Gastroesophageal sphincter (tissue), 4 donors: ENCODE data around the gene KCNMB3. TPM values are rescaled to one million over a fixed set of nuclear protein-coding genes. Genes with fewer than 3 reads are reported as not detected.

Experiments used
- ATAC-seq: fragments of 150-250 bp; one replicate; pipeline ENCODE4 v1.9.1; 2016; ENCODE audit warnings: mild to moderate bottlenecking, moderate library complexity
- H3K27ac ChIP-seq, 4 donors: fragments of 200-600 bp; sonication (generic) in 3 of 4; 1 replicate in 3 of 4; 2 replicates in 1 of 4; pipeline ENCODE4 v1.5.1; 2016 to 2019
- H3K27me3 ChIP-seq: fragments of 200-600 bp; sonication (generic); one replicate; pipeline ENCODE4 v1.5.1; 2019
- H3K36me3 ChIP-seq, 2 donors: fragments of 200-600 bp; sonication (generic); one replicate each; pipeline ENCODE4 v1.5.1; 2019; ENCODE audit warnings: control low read depth in 1 of 2
- H3K4me1 ChIP-seq, 3 donors: fragments of 200-600 bp; sonication (generic); 1 replicate in 2 of 3; 2 replicates in 1 of 3; pipeline ENCODE4 v1.5.1; 2016 to 2019; ENCODE audit warnings: control low read depth in 2 of 3
- H3K4me3 ChIP-seq, 2 donors: fragments of 200-600 bp; sonication (generic); one replicate each; pipeline ENCODE4 v1.5.1; 2019; ENCODE audit warnings: mild to moderate bottlenecking in 1 of 2, moderate library complexity in 1 of 2
- H3K9me3 ChIP-seq, 3 donors: fragments of 200-600 bp; sonication (generic); one replicate each; pipeline ENCODE4 v1.5.1; 2017 to 2019; ENCODE audit warnings: control low read depth in 2 of 3
- EP300 ChIP-seq: sonication (generic); formaldehyde crosslinking; IDR thresholded peaks from one replicate; pipeline ENCODE4 v1.6.1; 2017; ENCODE audit warnings: antibody characterized with exemption, mild to moderate bottlenecking
- POLR2A ChIP-seq, 2 donors: fragments of 450-650 bp; IDR thresholded peaks; one replicate each; pipeline ENCODE4 v1.6.1; 2017; ENCODE audit warnings: antibody characterized with exemption in 2 of 2, mild to moderate bottlenecking in 2 of 2, moderate library complexity in 1 of 2
- POLR2AphosphoS5 ChIP-seq: sonication (generic); formaldehyde crosslinking; IDR thresholded peaks from one replicate; pipeline ENCODE4 v1.6.1; 2017; ENCODE audit warnings: antibody characterized with exemption
- WGBS, 2 donors: methylation state at CpG; one replicate each; pipeline ENCODE4 v1.1.5; 2018; ENCODE audit warnings: low coverage in 1 of 2; 5-methylcytosine and 5-hydroxymethylcytosine counted together
- total RNA-seq, 4 donors: library from RNA; depleted of rRNA; stranded (reverse); fragments of >200 nt; gene quantifications; one replicate each; pipeline ENCODE4 v1.1.0, GENCODE V29; 2016
- TF ChIP-seq, protein P1 (sequence below), 4 experiments: fragments of 200-600 bp in 2 of 4; fragments of 450-650 bp in 2 of 4; sonication (generic) in 1 of 4; IDR thresholded peaks; one replicate each; pipeline ENCODE4 v1.5.1; 2017 to 2019; ENCODE audit warnings: antibody characterized with exemption in 4 of 4, mild to moderate bottlenecking in 2 of 4, moderate library complexity in 2 of 4

The KCNMB3 gene
- total RNA-seq, 4 donors from 2014 or later, result 1.0 to 6.2 (median 4.1) TPM

DNA sequence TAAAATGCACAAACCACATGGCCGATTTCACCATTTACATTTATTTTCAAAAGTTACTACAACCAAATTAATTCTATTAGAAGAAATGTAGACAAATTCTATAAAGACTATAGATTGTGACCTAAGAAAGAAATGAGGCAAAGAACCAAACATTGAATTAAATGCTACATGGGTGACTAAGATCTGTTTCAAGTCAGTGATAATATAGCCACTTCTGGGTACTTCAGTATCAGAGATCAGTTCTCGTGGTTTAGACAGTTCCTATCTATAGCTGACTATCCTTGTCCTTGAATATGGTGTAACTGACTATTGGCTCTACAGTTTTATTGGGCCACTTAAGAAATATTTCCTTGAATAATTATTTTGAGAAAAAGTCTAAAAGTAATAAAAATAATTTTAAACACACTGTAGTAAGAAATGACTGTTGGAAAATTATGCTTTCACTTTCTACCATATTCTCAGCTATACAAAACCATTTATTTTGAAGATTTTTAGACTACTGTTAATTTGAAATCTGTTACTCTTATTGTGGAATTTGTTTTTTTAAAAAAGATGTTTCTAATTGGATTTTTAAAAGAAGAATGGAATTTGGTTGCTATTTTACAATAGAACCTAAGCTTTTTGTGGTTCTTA is 14.1 kb downstream of the KCNMB3 start:
- ATAC-seq, result no peak
- Histone ChIP-seq H3K9me3 (no peaks in the 10 kb centered on the region), H3K27me3 (no peaks in the 10 kb centered on the region), H3K36me3 (peaks cover 0 to 44% of the 10 kb centered on the region in 2 donors), H3K4me1 (no peaks in the 10 kb centered on the region), H3K4me3 (no peak overlapping the region), H3K27ac (no peak overlapping the region)
- TF ChIP-seq EP300 (no peak), POLR2A (IDR thresholded peaks at IDR 0.05) (no peak), POLR2AphosphoS5 (no peak)
- TF ChIP-seq, protein P1, sequence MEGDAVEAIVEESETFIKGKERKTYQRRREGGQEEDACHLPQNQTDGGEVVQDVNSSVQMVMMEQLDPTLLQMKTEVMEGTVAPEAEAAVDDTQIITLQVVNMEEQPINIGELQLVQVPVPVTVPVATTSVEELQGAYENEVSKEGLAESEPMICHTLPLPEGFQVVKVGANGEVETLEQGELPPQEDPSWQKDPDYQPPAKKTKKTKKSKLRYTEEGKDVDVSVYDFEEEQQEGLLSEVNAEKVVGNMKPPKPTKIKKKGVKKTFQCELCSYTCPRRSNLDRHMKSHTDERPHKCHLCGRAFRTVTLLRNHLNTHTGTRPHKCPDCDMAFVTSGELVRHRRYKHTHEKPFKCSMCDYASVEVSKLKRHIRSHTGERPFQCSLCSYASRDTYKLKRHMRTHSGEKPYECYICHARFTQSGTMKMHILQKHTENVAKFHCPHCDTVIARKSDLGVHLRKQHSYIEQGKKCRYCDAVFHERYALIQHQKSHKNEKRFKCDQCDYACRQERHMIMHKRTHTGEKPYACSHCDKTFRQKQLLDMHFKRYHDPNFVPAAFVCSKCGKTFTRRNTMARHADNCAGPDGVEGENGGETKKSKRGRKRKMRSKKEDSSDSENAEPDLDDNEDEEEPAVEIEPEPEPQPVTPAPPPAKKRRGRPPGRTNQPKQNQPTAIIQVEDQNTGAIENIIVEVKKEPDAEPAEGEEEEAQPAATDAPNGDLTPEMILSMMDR (IDR thresholded peaks at IDR 0.05), result no peak
- 74 to 100% methylated on average over 1 to 2 of the region's 2 CpGs for WGBS, 2 donors

DNA sequence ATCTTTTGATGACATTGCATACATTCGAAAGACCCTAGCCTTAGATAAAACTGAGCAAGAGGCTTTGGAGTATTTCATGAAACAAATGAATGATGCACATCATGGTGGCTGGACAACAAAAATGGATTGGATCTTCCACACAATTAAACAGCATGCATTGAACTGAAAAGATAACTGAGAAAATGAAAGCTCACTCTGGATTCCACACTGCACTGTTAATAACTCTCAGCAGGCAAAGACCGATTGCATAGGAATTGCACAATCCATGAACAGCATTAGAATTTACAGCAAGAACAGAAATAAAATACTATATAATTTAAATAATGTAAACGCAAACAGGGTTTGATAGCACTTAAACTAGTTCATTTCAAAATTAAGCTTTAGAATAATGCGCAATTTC is 16.7 kb downstream of the KCNMB3 start:
- no peak for TF ChIP-seq POLR2AphosphoS5
- TF ChIP-seq POLR2A (IDR thresholded peaks at IDR 0.05), result no peak
- TF ChIP-seq, protein P1 (IDR thresholded peaks at IDR 0.05), result no peak
- TF ChIP-seq EP300, result no peak
- H3K4me3 ChIP-seq, result no peak overlapping the region
- 88 to 97% methylated on average over 4 of the region's 4 CpGs for WGBS, 2 donors
- H3K27me3 ChIP-seq, result no peaks in the 10 kb centered on the region
- no peak for ATAC-seq
- no peaks in the 10 kb centered on the region for H3K9me3 ChIP-seq
- no peaks in the 10 kb centered on the region for H3K4me1 ChIP-seq
- H3K36me3 ChIP-seq, result peaks cover 0 to 69% of the 10 kb centered on the region in 2 donors
- H3K27ac ChIP-seq, result no peak overlapping the region

DNA sequence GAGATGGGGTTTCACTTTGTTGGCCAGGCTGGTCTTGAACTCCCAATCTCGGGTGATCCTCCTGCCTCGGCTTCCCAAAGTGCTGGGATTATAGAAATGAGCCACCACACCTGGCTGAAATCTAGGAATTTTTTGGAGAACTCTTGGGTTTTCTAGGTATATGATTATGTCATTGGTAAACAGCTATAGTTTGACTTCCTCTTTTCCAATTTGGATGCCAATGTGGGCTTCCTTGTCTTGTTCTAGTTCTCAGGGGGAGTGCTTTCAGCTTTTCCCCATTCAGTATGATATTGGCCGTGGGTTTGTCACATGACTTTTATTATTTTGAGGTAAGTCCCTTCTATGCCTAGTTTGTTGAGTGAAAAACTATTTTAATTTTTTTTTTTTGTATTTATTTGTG is 17.9 kb downstream of the KCNMB3 start:
- no peak for ATAC-seq
- H3K36me3 ChIP-seq, result peaks cover 0 to 73% of the 10 kb centered on the region in 2 donors
- WGBS, 2 donors, result 92 to 95% methylated on average over 2 to 3 of the region's 3 CpGs

DNA sequence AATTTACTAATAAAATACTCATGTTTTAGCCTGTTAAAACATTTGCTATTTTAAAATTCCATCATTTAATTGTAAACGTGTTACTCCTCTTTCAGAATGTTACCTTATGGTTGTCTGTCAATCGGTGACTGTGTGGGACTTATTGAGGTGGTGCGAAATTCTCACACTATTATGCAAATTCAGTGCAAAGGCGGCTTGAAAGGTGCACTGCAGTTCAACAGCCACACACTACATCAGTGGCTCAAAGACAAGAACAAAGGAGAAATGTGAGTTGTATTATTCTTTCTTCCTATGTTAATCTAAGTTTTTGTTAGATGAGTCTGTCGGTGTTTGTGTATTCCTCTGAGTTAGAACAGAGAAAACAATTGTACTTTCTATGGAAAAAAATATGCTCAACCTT is 21.7 kb downstream of the KCNMB3 start:
- TF ChIP-seq POLR2AphosphoS5, result no peak
- TF ChIP-seq EP300, result no peak
- no peak for TF ChIP-seq POLR2A (IDR thresholded peaks at IDR 0.05)
- TF ChIP-seq, protein P1 (IDR thresholded peaks at IDR 0.05), result no peak
- H3K36me3 ChIP-seq, result peaks cover 0 to 73% of the 10 kb centered on the region in 2 donors
- 60 to 65% methylated on average over 5 of the region's 5 CpGs for WGBS, 2 donors
- H3K4me3 ChIP-seq, result no peak overlapping the region
- H3K9me3 ChIP-seq, result no peaks in the 10 kb centered on the region
- no peak for ATAC-seq
- no peaks in the 10 kb centered on the region for H3K4me1 ChIP-seq
- no peak overlapping the region for H3K27ac ChIP-seq
- no peaks in the 10 kb centered on the region for H3K27me3 ChIP-seq

More for the DNA sequence above, 17.9 kb downstream of the KCNMB3 start:
- H3K27me3 ChIP-seq, result no peaks in the 10 kb centered on the region
- TF ChIP-seq, protein P1 (IDR thresholded peaks at IDR 0.05), result no peak
- TF ChIP-seq EP300, result no peak
- TF ChIP-seq POLR2A (IDR thresholded peaks at IDR 0.05), result no peak
- TF ChIP-seq POLR2AphosphoS5, result no peak
- no peaks in the 10 kb centered on the region for H3K9me3 ChIP-seq
- no peak overlapping the region for H3K27ac ChIP-seq
- H3K4me3 ChIP-seq, result no peak overlapping the region
- H3K4me1 ChIP-seq, result no peaks in the 10 kb centered on the region

DNA sequence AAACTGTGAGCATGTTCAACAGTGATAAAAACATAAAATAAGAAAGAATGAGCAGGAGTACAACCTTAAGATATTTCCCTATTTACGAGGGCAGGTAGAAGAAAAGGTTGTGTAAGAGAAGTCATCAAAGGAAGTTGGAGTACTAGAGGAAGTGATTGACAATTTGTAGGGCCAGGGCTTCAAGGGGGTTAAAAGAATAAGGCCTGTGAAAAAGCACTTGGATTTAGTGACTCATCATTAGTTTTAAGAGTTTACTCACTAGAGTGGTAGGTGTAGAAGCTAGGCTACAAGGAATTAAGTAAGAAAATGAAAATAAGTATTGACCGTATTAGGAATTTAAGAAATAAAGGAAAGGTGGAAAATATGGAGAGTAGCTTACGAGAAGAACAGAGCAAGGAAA is 23.6 kb downstream of the KCNMB3 start:
- WGBS, 2 donors, result 93% methylated on average over 2 to 3 of the region's 3 CpGs
- TF ChIP-seq, protein P1 (IDR thresholded peaks at IDR 0.05), result no peak
- TF ChIP-seq EP300 (no peak), POLR2AphosphoS5 (no peak), POLR2A (IDR thresholded peaks at IDR 0.05) (no peak)
- no peak for ATAC-seq
- Histone ChIP-seq H3K4me3 (no peak overlapping the region), H3K4me1 (no peaks in the 10 kb centered on the region), H3K27me3 (no peaks in the 10 kb centered on the region), H3K27ac (no peak overlapping the region), H3K9me3 (no peaks in the 10 kb centered on the region), H3K36me3 (peaks cover 0 to 72% of the 10 kb centered on the region in 2 donors)
